DOHH2 (cell line): Measurements from ENCODE around the gene POLR2J.

Experiments
- H3F3A ChIP-seq: fragments of 200-600 bp; sonication (generic), shearing (Covaris generic); 2 replicates; pipeline ENCODE4 v1.6.0; 2016; ENCODE audit warnings: antibody characterized with exemption, mild to moderate bottlenecking; ENCODE audit not compliant: control insufficient read depth, insufficient read depth
- H3K27ac ChIP-seq: fragments of 200-600 bp; sonication (generic); 2 replicates; pipeline ENCODE4 v1.5.1; 2014; ENCODE audit warnings: low read depth, mild to moderate bottlenecking, low read length, moderate library complexity
- H3K27me3 ChIP-seq: fragments of 200-600 bp; sonication (generic); 2 replicates; pipeline ENCODE4 v1.6.1; 2014; ENCODE audit warnings: mild to moderate bottlenecking, low read length, mixed read lengths; ENCODE audit not compliant: control insufficient read depth
- H3K36me3 ChIP-seq: fragments of 200-600 bp; sonication (generic); 2 replicates; pipeline ENCODE4 v1.6.1; 2014; ENCODE audit warnings: mild to moderate bottlenecking, low read length, moderate library complexity, mixed read lengths; ENCODE audit not compliant: control insufficient read depth
- H3K4me1 ChIP-seq: fragments of 200-600 bp; sonication (generic); 2 replicates; pipeline ENCODE4 v1.6.1; 2014; ENCODE audit warnings: mild to moderate bottlenecking, low read length, mixed read lengths; ENCODE audit not compliant: control insufficient read depth
- H3K4me2 ChIP-seq: fragments of 200-600 bp; sonication (generic); 2 replicates; pipeline ENCODE4 v1.6.0; 2014; ENCODE audit warnings: mild to moderate bottlenecking, low read length, moderate library complexity
- H3K4me3 ChIP-seq: fragments of 200-600 bp; sonication (generic); 2 replicates; pipeline ENCODE4 v1.5.1; 2014; ENCODE audit warnings: mild to moderate bottlenecking, low read length, mixed read lengths
- H3K79me2 ChIP-seq: fragments of 200-600 bp; sonication (generic); 2 replicates; pipeline ENCODE4 v1.6.1; 2014; ENCODE audit warnings: mild to moderate bottlenecking, low read length, mixed read lengths; ENCODE audit not compliant: control insufficient read depth
- H3K9me2 ChIP-seq: fragments of 200-600 bp; sonication (generic); replicated peaks from 2 replicates; pipeline ENCODE4 v1.6.1; 2014; ENCODE audit warnings: mild to moderate bottlenecking, low read length, mixed read lengths; ENCODE audit not compliant: control insufficient read depth
- H3K9me3 ChIP-seq: fragments of 200-600 bp; sonication (generic); 2 replicates; pipeline ENCODE4 v1.6.1; 2014; ENCODE audit warnings: antibody characterized with exemption, low read length, mixed read lengths; ENCODE audit not compliant: control insufficient read depth, insufficient read depth
- H4K20me1 ChIP-seq: fragments of 200-600 bp; sonication (generic); 2 replicates; pipeline ENCODE4 v1.6.0; 2014; ENCODE audit warnings: low read depth, mild to moderate bottlenecking, antibody characterized with exemption, low read length, moderate library complexity; ENCODE audit not compliant: control insufficient read depth, insufficient read depth
- CTCF ChIP-seq: fragments of 200-600 bp; sonication (generic); IDR thresholded peaks from one replicate; pipeline ENCODE4 v1.5.1; 2014; ENCODE audit warnings: antibody characterized with exemption, mild to moderate bottlenecking, low read depth, low read length; ENCODE audit not compliant: poor library complexity, severe bottlenecking
- EZH2phosphoT487 ChIP-seq: fragments of 200-600 bp; sonication (generic); IDR thresholded peaks from 2 replicates; pipeline ENCODE4 v1.6.1; 2017; ENCODE audit warnings: borderline replicate concordance, mild to moderate bottlenecking, antibody characterized with exemption, low read length, moderate library complexity, mixed read lengths

POLR2J gene

DNA sequence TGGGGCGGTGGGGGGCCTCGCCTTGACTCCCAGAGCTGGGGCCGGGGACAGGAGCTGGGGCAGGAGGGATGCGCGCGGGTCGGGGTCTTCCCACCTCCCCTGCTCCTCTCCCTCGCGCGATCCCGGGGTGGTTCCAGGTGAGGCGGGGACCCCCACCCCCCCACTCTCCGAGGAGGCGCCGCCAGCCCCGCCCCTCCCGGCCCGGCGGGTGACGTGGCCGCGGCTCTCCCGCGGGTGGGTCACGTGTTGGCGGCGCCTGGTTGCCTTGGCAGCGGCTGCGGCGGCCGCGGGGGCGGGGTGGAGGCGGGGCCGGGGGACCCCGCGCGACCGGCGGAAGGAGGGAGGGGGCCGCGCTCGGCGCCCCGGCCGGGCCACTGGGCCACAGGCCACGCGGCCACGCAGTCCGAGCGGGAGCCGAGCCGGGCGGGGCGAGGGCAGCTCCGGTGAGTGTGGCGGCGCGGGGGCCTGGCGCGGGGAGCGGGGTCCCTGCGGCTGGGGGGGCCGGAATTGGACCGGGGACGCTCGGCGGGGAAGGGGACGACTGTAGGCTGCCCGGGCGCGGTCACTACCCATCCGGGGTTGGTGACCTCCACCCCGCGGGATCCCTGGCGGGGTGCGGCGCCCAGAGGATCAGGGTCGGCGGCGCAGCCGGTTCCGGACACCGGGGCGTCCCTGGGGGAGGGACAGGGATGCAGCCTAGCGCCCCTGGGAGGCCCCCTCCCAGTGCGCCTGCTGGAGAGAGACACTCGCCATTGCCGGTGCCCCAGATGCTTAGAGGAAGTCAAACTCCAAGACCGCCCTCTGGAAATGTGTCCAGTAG is 45.3 kb downstream of the POLR2J start, which contains the start of gene ORAI2:
Gene ORAI2 (plus strand): TSS at position 357 of the 820 bp plus-strand sequence. CDS start 5,382 bp downstream, outside the sequence.
- H3K27ac ChIP-seq: peak within 1 kb of the TSS; percentile 94
- H3K36me3 ChIP-seq: peaks cover 48% of the 10 kb centered on the region
- H3K9me2 ChIP-seq: no peaks in the 10 kb centered on the region
- H4K20me1 ChIP-seq: no peaks in the 10 kb centered on the region; the same call in 1 of the 2 replicates
- peaks cover 48% of the 10 kb centered on the region for H3K79me2 ChIP-seq
- TF ChIP-seq EZH2phosphoT487: no peak
- peak; percentile 30 for TF ChIP-seq CTCF
- peak within 1 kb of the TSS; percentile 93 for H3K4me2 ChIP-seq
- no peaks in the 10 kb centered on the region for H3K27me3 ChIP-seq
- H3K4me3 ChIP-seq: peak within 1 kb of the TSS; percentile 78
- peaks cover 24% of the 10 kb centered on the region for H3F3A ChIP-seq
- no peaks in the 10 kb centered on the region for H3K9me3 ChIP-seq
- H3K4me1 ChIP-seq: peaks cover 82% of the 10 kb centered on the region

DNA sequence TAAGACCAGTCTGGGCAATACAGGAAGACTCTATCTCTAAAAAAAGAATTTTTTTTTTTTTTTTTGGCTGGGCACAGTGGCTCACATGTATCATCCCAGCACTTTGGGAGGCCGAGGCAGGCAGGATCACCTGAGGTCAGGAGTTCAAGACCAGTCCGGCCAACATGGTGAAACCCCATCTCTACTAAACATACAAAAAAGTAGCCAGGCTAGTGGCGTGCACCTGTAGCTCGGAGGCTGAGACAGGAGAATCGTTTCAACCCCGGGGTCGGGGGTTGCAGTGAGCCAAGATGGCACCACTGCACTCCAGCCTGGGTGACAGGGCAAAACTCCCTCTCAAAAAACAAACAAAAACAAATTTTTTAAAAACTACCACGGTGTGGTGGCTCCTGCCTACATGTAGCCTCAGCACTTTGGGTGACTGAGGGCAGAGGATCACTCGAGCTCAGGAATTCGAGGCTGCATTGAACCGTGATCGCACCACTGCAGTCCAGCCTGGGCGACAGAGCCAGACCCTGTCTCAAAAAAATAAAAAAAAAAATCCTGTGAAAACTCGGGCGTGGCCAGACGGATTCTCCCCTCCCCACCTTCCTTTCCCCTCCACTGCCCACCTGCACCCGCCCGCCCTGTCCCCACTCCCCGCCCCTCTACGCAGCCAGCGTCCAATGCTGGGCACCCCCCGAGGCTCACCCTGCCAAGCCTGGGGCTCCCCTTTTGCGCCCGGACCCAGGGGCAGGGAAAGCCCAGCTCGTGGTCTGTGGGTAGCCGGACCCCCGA is 46.1 kb downstream of the POLR2J start:
- Histone ChIP-seq H3K4me1 (peaks cover 84% of the 10 kb centered on the region), H3F3A (peaks cover 24% of the 10 kb centered on the region), H3K4me2 (peak overlapping the region; percentile 79), H4K20me1 (no peaks in the 10 kb centered on the region; the same call in 1 of the 2 replicates), H3K36me3 (peaks cover 49% of the 10 kb centered on the region), H3K79me2 (peaks cover 46% of the 10 kb centered on the region), H3K27ac (peak overlapping the region; percentile 94), H3K27me3 (no peaks in the 10 kb centered on the region), H3K9me3 (no peaks in the 10 kb centered on the region), H3K4me3 (peak overlapping the region; percentile 78), H3K9me2 (no peaks in the 10 kb centered on the region)
- TF ChIP-seq EZH2phosphoT487 (no peak), CTCF (no peak)

GRCh38 chr7:102431617-102432298 is 47.0 kb downstream of the POLR2J start:
- H3K4me1 ChIP-seq: peaks cover 87% of the 10 kb centered on the region

More at GRCh38 chr7:102431617-102432298, 47.0 kb downstream of the POLR2J start:
- peak overlapping the region; percentile 94 for H3K27ac ChIP-seq
- TF ChIP-seq CTCF (no peak), EZH2phosphoT487 (no peak)
- H4K20me1 ChIP-seq: no peaks in the 10 kb centered on the region; the same call in 1 of the 2 replicates
- no peaks in the 10 kb centered on the region for H3K9me3 ChIP-seq
- peak overlapping the region; percentile 79 for H3K4me2 ChIP-seq
- peaks cover 50% of the 10 kb centered on the region for H3K36me3 ChIP-seq
- H3K4me3 ChIP-seq: peak overlapping the region; percentile 78
- no peaks in the 10 kb centered on the region for H3K27me3 ChIP-seq
- H3K9me2 ChIP-seq: no peaks in the 10 kb centered on the region
- H3F3A ChIP-seq: peaks cover 29% of the 10 kb centered on the region
- peaks cover 45% of the 10 kb centered on the region for H3K79me2 ChIP-seq
